Measurements from ENCODE around the gene APC2.

- no peak for TF ChIP-seq CTCF (conservative IDR thresholded peaks at IDR 0.05)
- TF ChIP-seq EZH2 (IDR thresholded peaks at IDR 0.05; ENCODE audit: low read depth): no peak
These were observed 16.5 kb upstream of the APC2 start for GRCh38 chr19:1433119-1434039.

All from PC-9 (cell line).